GM21737 (cell line): ENCODE data around the gene CAMK2D.
"Not testable (repeated sequence)": the region's sequence is repeated elsewhere in the genome, so short reads cannot be mapped to it uniquely, and the experiment has no call there.

ENCODE experiments used
- ATAC-seq: cut with Tn5 transposase; IDR thresholded peaks from one replicate; pipeline ENCODE4 v1.9.1; 2021; ENCODE audit warnings: mild to moderate bottlenecking, moderate library complexity; ENCODE audit not compliant: unreplicated experiment

The CAMK2D gene

GRCh38 chr4:113733685-113734084 lies 27.9 kb downstream of the CAMK2D start:
- no peak for ATAC-seq

- no peak for ATAC-seq
Observed at GRCh38 chr4:113732967-113733527, 28.5 kb downstream of the CAMK2D start.

GRCh38 chr4:113730467-113731216 lies 30.9 kb downstream of the CAMK2D start:
- no peak for ATAC-seq

GRCh38 chr4:113727802-113728201 lies 33.7 kb downstream of the CAMK2D start:
- ATAC-seq = no peak

GRCh38 chr4:113725963-113726362 lies 35.6 kb downstream of the CAMK2D start:
- no peak for ATAC-seq

- ATAC-seq = no peak
Observed at GRCh38 chr4:113718252-113718651, 43.3 kb downstream of the CAMK2D start.

GRCh38 chr4:113711883-113712662 lies 49.5 kb downstream of the CAMK2D start:
- no peak for ATAC-seq

- ATAC-seq = no peak
Observed at GRCh38 chr4:113708250-113708649, 53.3 kb downstream of the CAMK2D start.

- ATAC-seq = no peak
Observed at GRCh38 chr4:113707048-113707447, 54.5 kb downstream of the CAMK2D start.

- not testable (repeated sequence) for ATAC-seq
Observed at GRCh38 chr4:113705097-113705496, 56.4 kb downstream of the CAMK2D start.

GRCh38 chr4:113702596-113702995 lies 58.9 kb downstream of the CAMK2D start:
- ATAC-seq = not testable (repeated sequence)

- ATAC-seq = no peak
Observed at GRCh38 chr4:113701169-113701568, 60.4 kb downstream of the CAMK2D start.

GRCh38 chr4:113700602-113701150 lies 60.9 kb downstream of the CAMK2D start:
- ATAC-seq = no peak

- ATAC-seq = no peak
Observed at GRCh38 chr4:113699772-113700171, 61.8 kb downstream of the CAMK2D start.

- no peak for ATAC-seq
Observed at GRCh38 chr4:113697429-113697828, 64.1 kb downstream of the CAMK2D start.

- no peak for ATAC-seq
Observed at GRCh38 chr4:113695328-113696169, 66.0 kb downstream of the CAMK2D start.

GRCh38 chr4:113694008-113694407 lies 67.5 kb downstream of the CAMK2D start:
- no peak for ATAC-seq

GRCh38 chr4:113692809-113693411 lies 68.6 kb downstream of the CAMK2D start:
- no peak for ATAC-seq

GRCh38 chr4:113691676-113692075 lies 69.9 kb downstream of the CAMK2D start:
- no peak for ATAC-seq

- ATAC-seq = no peak
Observed at GRCh38 chr4:113689394-113689793, 72.1 kb downstream of the CAMK2D start.
